ENCODE measurements around the gene PDZRN3. TPM values are rescaled to one million over a fixed set of nuclear protein-coding genes. Genes with fewer than 3 reads are reported as not detected.

PDZRN3 gene
- total RNA-seq, 2 donors from 2014 or later, result 6.1 to 10.4 TPM

- Histone ChIP-seq H3K9ac (ENCODE audit: extremely low read depth, low read length, poor library complexity, severe bottlenecking) (no peak overlapping the region), H3K27ac (ENCODE audit: low read depth, low read length) (no peak overlapping the region), H3K27me3 (ENCODE audit: control insufficient read depth, insufficient read depth, low read length, poor library complexity, severe bottlenecking) (no peaks in the 10 kb centered on the region), H3K36me3 (ENCODE audit: control insufficient read depth, insufficient read depth, low read length) (peaks cover 91% of the 10 kb centered on the region), H3K4me3 (ENCODE audit: low read length) (no peak overlapping the region), H3K4me1 (ENCODE audit: control insufficient read depth, insufficient read depth, low read length) (no peaks in the 10 kb centered on the region), H3K9me3 (ENCODE audit: control insufficient read depth, low read length) (no peaks in the 10 kb centered on the region)
- Mint-ChIP-seq H3K9me3 (peaks cover 2% of the 10 kb centered on the region), H3K4me1 (no peaks in the 10 kb centered on the region), H3K27me3 (ENCODE audit: insufficient read depth) (no peaks in the 10 kb centered on the region), H3K4me3 (no peak overlapping the region), H3K36me3 (ENCODE audit: low read depth) (peaks cover 12% of the 10 kb centered on the region), H3K27ac (no peak overlapping the region)
- TF ChIP-seq CTCF (conservative IDR thresholded peaks at IDR 0.05), result no peak
- WGBS, 2 experiments (ENCODE audit: insufficient coverage in 1 of 2, insufficient read length in 1 of 2), result 93 to 100% methylated on average over 1 of the region's 1 CpG
- no peak for DNase-seq
Observed at GRCh38 chr3:73389928-73390327, 234.8 kb downstream of the PDZRN3 start.

GRCh38 chr3:73389117-73389813 is 235.5 kb downstream of the PDZRN3 start:
- Mint-ChIP-seq H3K27ac (no peak overlapping the region), H3K36me3 (ENCODE audit: low read depth) (peaks cover 19% of the 10 kb centered on the region), H3K4me3 (no peak overlapping the region), H3K27me3 (ENCODE audit: insufficient read depth) (no peaks in the 10 kb centered on the region), H3K9me3 (peaks cover 2% of the 10 kb centered on the region), H3K4me1 (no peaks in the 10 kb centered on the region)
- no peaks in the 10 kb centered on the region for H3K9me3 ChIP-seq (ENCODE audit: control insufficient read depth, low read length)
- no peaks in the 10 kb centered on the region for H3K27me3 ChIP-seq (ENCODE audit: control insufficient read depth, insufficient read depth, low read length, poor library complexity, severe bottlenecking)
- no peaks in the 10 kb centered on the region for H3K4me1 ChIP-seq (ENCODE audit: control insufficient read depth, insufficient read depth, low read length)
- no peak for DNase-seq
- no peak overlapping the region for H3K27ac ChIP-seq (ENCODE audit: low read depth, low read length)
- H3K36me3 ChIP-seq (ENCODE audit: control insufficient read depth, insufficient read depth, low read length), result peaks cover 88% of the 10 kb centered on the region
- no peak for TF ChIP-seq CTCF (conservative IDR thresholded peaks at IDR 0.05)
- 93 to 95% methylated on average over 10 of the region's 10 CpGs for WGBS, 2 experiments (ENCODE audit: insufficient coverage in 1 of 2, insufficient read length in 1 of 2)
- H3K4me3 ChIP-seq (ENCODE audit: low read length), result no peak overlapping the region
- H3K9ac ChIP-seq (ENCODE audit: extremely low read depth, low read length, poor library complexity, severe bottlenecking), result no peak overlapping the region

DNA sequence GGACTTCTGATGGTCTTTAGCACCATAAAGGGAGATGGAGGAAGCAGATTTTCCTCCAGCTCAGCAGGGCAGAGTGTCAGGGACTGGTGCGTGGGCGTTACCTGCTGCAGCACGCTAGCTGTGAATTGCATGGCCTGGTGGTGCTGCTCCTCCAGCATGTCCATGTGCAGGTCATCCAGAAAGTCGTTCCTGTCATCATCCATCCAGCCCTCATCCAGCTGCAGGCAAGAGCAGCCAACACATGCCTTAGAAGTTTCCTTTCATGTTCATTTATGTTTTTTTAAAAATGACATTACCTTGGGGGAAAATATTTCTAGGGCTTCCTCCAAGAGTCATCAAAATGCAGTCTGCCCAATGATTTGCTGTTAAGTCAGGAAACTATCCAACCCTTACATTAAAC is 239.2 kb downstream of the PDZRN3 start:
- no peaks in the 10 kb centered on the region for H3K4me1 ChIP-seq (ENCODE audit: control insufficient read depth, insufficient read depth, low read length)
- Mint-ChIP-seq H3K27me3 (ENCODE audit: insufficient read depth) (no peaks in the 10 kb centered on the region), H3K4me1 (no peaks in the 10 kb centered on the region), H3K27ac (no peak overlapping the region), H3K36me3 (ENCODE audit: low read depth) (peaks cover 32% of the 10 kb centered on the region), H3K4me3 (no peak overlapping the region), H3K9me3 (peaks cover 7% of the 10 kb centered on the region)
- DNase-seq, result no peak
- H3K9me3 ChIP-seq (ENCODE audit: control insufficient read depth, low read length), result no peaks in the 10 kb centered on the region
- H3K27me3 ChIP-seq (ENCODE audit: control insufficient read depth, insufficient read depth, low read length, poor library complexity, severe bottlenecking), result no peaks in the 10 kb centered on the region
- no peak overlapping the region for H3K27ac ChIP-seq (ENCODE audit: low read depth, low read length)
- TF ChIP-seq CTCF (conservative IDR thresholded peaks at IDR 0.05), result no peak
- no peak overlapping the region for H3K4me3 ChIP-seq (ENCODE audit: low read length)
- H3K36me3 ChIP-seq (ENCODE audit: control insufficient read depth, insufficient read depth, low read length), result peaks cover 69% of the 10 kb centered on the region
- H3K9ac ChIP-seq (ENCODE audit: extremely low read depth, low read length, poor library complexity, severe bottlenecking), result no peak overlapping the region
- 95 to 96% methylated on average over 3 to 4 of the region's 4 CpGs for WGBS, 2 experiments (ENCODE audit: insufficient coverage in 1 of 2, insufficient read length in 1 of 2)

Data from endodermal cell (in vitro differentiated cells).